ENCODE results near the gene GRB14. TPM values are rescaled to one million over a fixed set of nuclear protein-coding genes. Genes with fewer than 3 reads are reported as not detected.

Gene GRB14
- total and polyA plus RNA-seq, 10 of the 15 experiments (the other 5 are each of a cell fraction or from before 2014, with no cell fraction given): not detected

DNA sequence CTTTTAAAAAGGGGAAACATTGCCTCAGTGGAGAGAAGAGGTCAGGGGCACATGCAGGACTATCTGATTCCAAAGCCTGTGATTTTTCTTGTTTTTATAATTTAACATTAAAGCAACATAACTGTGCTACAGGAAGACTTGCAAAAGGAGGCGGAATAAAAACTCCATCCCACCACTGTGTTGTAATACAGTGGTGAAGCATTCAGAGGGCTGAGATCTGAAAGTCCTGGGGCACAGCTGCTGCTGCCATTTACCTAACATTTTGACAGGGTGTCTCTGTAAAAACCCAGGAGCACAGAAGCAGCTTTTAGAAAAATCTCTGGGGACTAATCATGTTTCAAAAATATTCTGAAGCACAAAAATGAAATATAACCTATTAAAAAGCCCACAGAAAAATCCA, 97.6 kb downstream of the GRB14 start:
- H3K9ac ChIP-seq (ENCODE audit: control insufficient read depth, insufficient read depth, low read length): no peak overlapping the region
- in situ Hi-C loops (cut with MboI) (no loop called here), intact Hi-C loops (cut with micrococcal nuclease; ENCODE audit: unreplicated experiment) (no loop called here)
- RAD21 ChIA-PET (ENCODE audit: unreplicated experiment): no interaction called here
- no TSS peak for BruUV-seq (replicated peaks)
- no peak overlapping the region for H3K27ac ChIP-seq (ENCODE audit: control insufficient read depth, insufficient read depth)
- H4K20me1 ChIP-seq (ENCODE audit: control insufficient read depth, insufficient read depth): no peaks in the 10 kb centered on the region
- H3K9me3 ChIP-seq (replicated peaks; ENCODE audit: control insufficient read depth, insufficient read depth, low read length): no peaks in the 10 kb centered on the region
- no peaks in the 10 kb centered on the region for H3K79me2 ChIP-seq (ENCODE audit: control insufficient read depth, insufficient read depth, low read length)
- SMC1A ChIA-PET (ENCODE audit: uncharacterized antibody, unreplicated experiment): interaction anchor here (0.7 kb wide), 1 partner anchor 13 kb away, joined by 3 read pairs; no protein-coding TSS in a partner anchor
- WGBS (ENCODE audit: insufficient coverage, insufficient replicate concordance, low lambda C conversion rate, missing lambda C conversion rate): 0% methylated on average over 1 of the region's 1 CpG
- no peaks in the 10 kb centered on the region for H3K36me3 ChIP-seq (ENCODE audit: control insufficient read depth in 2 of 2, insufficient read depth in 2 of 2, low read length in 1 of 2)
- H3K4me2 ChIP-seq (ENCODE audit: control insufficient read depth, insufficient read depth): no peak overlapping the region
- no peak overlapping the region for H2AFZ ChIP-seq (ENCODE audit: control insufficient read depth, low read depth, low read length)
- POLR2A ChIA-PET: interaction anchor here (0.6 kb wide), 1 partner anchor 351 kb away, joined by 5 read pairs; no protein-coding TSS in a partner anchor
- no peak for FAIRE-seq
- no peaks in the 10 kb centered on the region; a peak in 1 of 4 replicates for H3K27me3 ChIP-seq (replicated peaks in 1 of 2; ENCODE audit: control insufficient read depth in 2 of 2, insufficient read depth in 2 of 2, low read length in 1 of 2)
- H3K4me1 ChIP-seq (ENCODE audit: control insufficient read depth, insufficient read depth, low read length): no peaks in the 10 kb centered on the region
- no peak overlapping the region for H3K4me3 ChIP-seq
- no peak for DNase-seq (ENCODE audit: low read depth, low spot score)
- CTCF ChIA-PET: no interaction called here
- no peak for ATAC-seq
- TF ChIP-seq RFX5 (IDR thresholded peaks at IDR 0.05; ENCODE audit: low read depth, low read length): no peak
- no peak for TF ChIP-seq ZBTB40 (IDR thresholded peaks at IDR 0.05; ENCODE audit: borderline replicate concordance)
- TF ChIP-seq BACH1 (IDR thresholded peaks at IDR 0.05; ENCODE audit: borderline replicate concordance): no peak
- TF ChIP-seq BMI1 (IDR thresholded peaks at IDR 0.05; ENCODE audit: borderline replicate concordance): no peak
- TF ChIP-seq BCLAF1 (IDR thresholded peaks at IDR 0.05): no peak
- TF ChIP-seq BCL11A (IDR thresholded peaks at IDR 0.05; ENCODE audit: low read depth, low read length): no peak
- TF ChIP-seq, protein P1, sequence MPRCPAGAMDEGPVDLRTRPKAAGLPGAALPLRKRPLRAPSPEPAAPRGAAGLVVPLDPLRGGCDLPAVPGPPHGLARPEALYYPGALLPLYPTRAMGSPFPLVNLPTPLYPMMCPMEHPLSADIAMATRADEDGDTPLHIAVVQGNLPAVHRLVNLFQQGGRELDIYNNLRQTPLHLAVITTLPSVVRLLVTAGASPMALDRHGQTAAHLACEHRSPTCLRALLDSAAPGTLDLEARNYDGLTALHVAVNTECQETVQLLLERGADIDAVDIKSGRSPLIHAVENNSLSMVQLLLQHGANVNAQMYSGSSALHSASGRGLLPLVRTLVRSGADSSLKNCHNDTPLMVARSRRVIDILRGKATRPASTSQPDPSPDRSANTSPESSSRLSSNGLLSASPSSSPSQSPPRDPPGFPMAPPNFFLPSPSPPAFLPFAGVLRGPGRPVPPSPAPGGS (IDR thresholded peaks at IDR 0.05; ENCODE audit: borderline replicate concordance, insufficient read depth, low read depth, low read length, poor library complexity, severe bottlenecking): no peak
- no peak for TF ChIP-seq POU2F2 (IDR thresholded peaks at IDR 0.05; ENCODE audit: borderline replicate concordance, low read depth, low read length)
- TF ChIP-seq SMC3 (IDR thresholded peaks at IDR 0.05; ENCODE audit: borderline replicate concordance, low read length): no peak
- TF ChIP-seq JUNB (IDR thresholded peaks at IDR 0.05): no peak
- TF ChIP-seq SIN3A (IDR thresholded peaks at IDR 0.05; ENCODE audit: low read depth, low read length): no peak
- no peak for TF ChIP-seq MAX (IDR thresholded peaks at IDR 0.05; ENCODE audit: low read depth, low read length)
- no peak for TF ChIP-seq CEBPB (IDR thresholded peaks at IDR 0.05; ENCODE audit: borderline replicate concordance in 1 of 2, low read depth in 2 of 2, low read length in 2 of 2)
- no peak for TF ChIP-seq SUZ12 (IDR thresholded peaks at IDR 0.05; ENCODE audit: unreplicated experiment)
- no peak for TF ChIP-seq TARDBP (IDR thresholded peaks at IDR 0.05; ENCODE audit: borderline replicate concordance)
- no peak for TF ChIP-seq USF2 (IDR thresholded peaks at IDR 0.05; ENCODE audit: borderline replicate concordance, low read depth, low read length)

Data from GM12878 (cell line).